GM21737 (cell line): ENCODE data around the gene HOXC9.

Source experiments
- ATAC-seq: cut with Tn5 transposase; IDR thresholded peaks from one replicate; pipeline ENCODE4 v1.9.1; 2021; ENCODE audit warnings: mild to moderate bottlenecking, moderate library complexity; ENCODE audit not compliant: unreplicated experiment

HOXC9 gene

GRCh38 chr12:53975479-53976152 is 24.3 kb upstream of the HOXC9 start:
- ATAC-seq: no peak

DNA sequence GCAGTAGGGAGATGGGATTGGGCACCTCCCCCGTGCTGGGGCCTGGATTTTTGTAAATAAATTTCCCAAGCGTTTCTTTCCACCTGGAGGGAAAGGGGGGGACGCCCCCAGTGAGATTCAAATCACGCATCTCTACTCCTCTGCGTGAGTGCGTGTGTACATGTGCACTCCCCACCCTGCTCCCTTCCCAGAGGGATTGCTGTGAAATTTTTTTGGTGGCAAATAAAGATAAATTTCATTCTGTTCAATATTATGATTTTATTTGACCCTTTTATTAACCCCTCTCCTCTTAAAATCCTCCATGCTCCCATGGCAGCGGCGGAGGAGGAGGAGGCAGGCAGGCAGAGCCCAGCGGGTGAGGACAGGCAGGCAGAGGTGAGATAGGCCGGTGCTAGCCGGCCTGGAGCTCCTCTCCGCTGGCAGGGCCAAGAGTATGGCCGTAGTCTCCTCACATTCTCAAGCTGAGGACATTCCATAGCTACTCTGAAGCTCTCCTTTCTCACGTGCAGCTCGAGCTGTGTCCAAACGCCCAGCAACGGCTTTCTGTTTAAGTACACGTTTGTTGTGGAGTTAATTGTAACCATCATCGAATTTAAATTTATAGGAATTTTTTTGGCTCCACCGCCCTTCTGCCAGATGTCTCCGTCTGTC is 23.7 kb upstream of the HOXC9 start:
- ATAC-seq: no peak

DNA sequence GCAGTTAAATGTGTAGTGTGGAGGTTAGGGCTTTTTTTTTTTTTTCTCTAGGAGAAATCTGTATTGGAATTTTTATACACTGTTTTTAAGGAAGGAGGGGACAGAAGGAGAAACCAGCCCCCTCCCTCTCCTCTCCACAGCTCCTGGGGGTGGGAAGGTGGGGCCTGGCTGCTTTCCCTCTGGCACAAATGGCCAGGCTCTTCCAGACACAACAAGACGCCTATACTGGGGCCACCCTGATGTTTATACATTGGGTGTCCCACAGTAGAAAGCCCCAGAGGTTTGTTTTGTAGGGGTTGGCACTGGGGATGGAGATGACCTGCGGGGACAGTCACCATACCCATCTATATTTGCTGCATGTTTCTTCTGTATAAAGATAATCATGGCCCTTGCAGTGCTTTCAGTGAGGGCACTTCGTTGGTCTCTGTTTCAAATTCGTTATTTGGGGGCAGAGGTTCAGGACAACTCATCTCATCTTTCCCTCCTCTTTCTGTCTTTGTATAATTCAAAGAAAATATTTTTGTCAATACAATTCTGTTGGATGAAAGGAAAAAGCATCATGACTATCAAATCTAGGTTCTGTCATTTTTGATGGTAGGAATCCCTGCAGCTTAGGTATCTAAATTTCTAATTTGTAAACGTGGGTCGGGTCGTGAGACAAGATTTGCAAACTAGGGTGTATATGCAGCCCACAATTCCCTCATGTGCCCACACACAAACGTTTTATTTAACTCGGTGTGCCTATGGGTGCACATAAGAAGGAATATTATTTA is 23.0 kb upstream of the HOXC9 start:
- ATAC-seq: no peak

GRCh38 chr12:53977596-53978445 is 22.1 kb upstream of the HOXC9 start:
- no peak for ATAC-seq

DNA sequence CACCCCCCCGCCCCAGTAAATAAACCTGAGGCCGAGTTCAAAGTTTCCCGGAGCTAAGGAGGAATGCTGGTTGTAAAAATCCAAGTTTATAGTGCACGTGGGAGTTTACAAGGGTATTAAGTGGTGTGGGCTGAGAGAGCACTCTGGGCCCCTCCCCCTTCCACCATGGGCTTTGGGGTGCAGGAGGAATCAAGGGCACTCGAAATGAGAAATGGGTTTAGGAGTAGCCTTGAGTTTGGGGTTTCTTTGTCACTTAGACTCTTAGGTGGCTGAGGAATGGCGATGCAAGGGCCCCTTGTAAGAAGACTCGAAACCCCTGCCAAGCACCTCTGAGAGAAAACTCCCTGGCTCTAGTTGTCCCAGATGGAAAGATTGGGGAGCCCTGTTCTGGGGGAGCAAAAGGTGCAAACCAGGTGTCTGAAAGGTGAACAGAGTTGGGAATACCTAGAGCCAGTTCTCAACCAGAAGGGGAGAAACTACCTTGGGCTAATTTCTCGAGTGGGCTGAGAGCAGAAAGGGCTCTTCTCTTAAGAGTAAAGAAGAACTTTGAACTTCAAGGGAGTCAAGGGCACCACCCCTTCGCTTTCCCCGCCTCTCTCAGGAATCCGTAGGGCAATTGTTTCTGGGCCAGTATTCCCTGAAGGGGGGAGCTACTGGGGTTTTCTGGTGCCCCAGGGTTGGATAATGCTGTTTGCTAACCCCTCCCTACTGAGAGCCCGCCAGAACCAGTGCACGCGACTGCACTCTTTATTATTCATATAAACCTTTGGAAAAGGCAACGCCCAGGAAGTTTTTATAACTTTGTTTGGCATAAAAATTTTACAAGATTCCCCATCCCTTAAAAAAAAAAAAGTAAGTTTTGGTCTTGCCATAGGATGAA is 21.2 kb upstream of the HOXC9 start:
- no peak for ATAC-seq

DNA sequence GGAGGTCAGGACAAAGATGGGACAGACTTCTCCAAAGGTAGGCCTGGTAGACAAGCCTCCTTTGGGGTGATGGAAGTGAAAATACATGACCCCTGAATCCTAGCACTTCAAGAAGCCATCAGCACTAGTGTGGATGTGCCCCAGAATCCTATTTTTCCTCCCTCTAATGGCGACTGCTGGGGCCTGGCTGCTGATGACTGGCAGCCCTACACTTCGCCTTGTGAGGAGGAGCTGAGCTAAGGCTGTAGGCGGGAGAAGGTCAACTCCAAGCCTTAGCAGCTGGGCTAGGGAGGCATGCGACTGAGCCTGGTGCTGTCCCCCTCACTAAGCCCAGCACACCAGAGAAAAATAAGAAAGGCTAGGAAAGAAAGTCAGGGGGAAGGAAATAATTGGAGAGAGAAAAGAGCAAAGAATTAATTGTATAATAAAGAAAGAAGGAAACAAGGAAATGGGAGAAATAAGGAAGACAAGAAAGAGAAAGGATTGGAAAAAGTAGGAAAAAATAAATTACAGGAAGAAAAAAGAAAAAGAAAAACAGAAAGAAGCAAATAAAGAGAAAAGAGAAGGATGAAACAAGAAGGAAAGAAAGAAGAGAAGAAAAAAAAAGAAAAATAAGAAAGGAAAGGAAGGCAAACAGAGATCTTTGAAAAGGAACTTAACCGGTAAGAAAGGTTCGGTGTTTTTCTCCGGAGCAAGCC is 19.7 kb upstream of the HOXC9 start:
- no peak for ATAC-seq

GRCh38 chr12:53980802-53981496 is 19.0 kb upstream of the HOXC9 start:
- ATAC-seq: no peak

DNA sequence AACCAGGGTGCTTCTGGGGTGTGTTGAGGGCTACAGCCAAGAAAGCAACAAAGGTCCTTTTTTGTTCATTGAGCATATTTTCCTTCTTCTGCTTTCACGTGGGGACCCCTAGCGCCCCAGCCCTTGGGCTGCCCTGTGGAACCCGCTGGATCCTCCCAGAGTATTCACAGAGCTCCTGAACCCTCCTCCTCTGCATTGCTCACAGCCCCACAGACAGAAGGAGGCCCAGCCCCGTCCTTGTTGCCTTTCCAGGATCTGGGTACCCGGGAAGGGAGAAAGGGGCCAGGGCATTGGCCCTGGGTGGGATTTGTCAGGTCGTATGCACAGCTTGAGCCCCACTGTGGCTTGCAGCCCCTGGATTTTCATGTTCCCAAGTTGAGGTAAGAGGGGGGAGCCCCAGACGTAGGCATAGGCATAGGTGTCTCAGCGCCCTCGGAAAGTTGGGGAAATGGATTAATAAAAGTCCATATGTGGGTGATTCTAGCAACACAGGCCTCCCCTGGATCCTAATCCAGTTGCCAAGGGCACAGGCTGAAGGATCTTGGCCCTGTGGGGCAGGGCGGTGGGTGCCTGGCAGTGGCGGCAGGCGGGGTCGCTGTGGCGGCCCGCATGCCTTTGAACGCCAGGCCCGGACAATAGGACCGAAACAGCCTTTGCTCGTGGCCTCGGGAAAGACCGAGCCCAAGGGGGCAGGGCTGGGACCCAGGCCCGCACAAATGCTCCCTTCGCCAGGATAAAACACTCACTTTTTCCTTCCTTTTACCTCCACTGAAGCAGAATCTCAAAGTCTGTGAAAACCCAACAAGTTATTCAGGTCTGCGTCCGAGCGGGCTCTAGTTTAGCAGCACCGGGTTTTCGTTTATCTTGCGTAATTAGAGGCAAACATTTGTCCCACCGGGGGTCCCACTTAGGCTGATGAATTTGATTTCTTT is 18.1 kb upstream of the HOXC9 start:
- ATAC-seq: no peak

GRCh38 chr12:53982648-53983567 is 17.1 kb upstream of the HOXC9 start:
- ATAC-seq: no peak

GRCh38 chr12:53983568-53983949 is 16.4 kb upstream of the HOXC9 start:
- ATAC-seq: no peak

GRCh38 chr12:53983950-53984572 is 15.9 kb upstream of the HOXC9 start:
- ATAC-seq: no peak

- ATAC-seq: no peak
Measured at GRCh38 chr12:53984901-53985691, 14.9 kb upstream of the HOXC9 start, which contains the start of gene HOXC10. HOXC10 (plus strand) TSS chr12:53985146; CDS start chr12:53985260, 114 bp downstream.

DNA sequence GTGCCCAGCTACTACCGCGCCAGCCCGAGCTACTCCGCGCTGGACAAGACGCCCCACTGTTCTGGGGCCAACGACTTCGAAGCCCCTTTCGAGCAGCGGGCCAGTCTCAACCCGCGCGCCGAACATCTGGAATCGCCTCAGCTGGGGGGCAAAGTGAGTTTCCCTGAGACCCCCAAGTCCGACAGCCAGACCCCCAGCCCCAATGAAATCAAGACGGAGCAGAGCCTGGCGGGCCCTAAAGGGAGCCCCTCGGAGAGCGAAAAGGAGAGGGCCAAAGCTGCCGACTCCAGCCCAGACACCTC is 14.3 kb upstream of the HOXC9 start:
- no peak for ATAC-seq

DNA sequence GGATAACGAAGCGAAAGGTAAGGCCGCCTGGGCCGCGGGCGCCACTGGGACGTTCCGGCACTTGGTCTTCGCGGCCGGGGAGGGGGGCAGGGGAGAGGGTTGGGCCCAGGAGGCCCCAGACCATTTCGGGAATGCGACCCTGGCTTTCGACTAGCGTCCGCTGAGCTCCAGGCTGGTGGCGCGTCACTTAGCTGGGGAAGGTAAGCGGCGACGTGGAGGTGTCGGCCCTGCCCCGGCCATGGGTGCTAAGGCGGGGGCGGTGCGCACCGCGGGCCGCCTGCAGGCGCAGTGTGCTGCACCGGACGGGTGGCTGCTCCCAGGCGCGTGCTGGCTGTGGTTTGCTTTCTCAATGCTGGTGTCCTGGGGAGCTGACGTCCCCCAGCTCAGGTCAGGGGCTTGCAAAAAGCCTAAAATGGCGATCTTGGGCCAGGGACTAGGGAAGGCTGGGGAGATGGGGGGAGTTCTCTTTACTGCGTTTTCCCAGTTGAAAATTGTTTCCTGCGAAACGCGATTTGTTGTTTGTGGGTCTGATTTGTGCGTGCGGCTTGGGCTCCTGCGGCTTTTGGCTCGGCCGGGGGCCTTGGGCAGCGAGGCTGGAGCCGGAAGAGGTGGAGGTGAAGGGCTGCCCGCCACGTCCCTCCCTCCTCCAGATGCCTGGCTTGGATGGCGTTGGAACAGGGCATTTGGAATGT is 13.8 kb upstream of the HOXC9 start:
- ATAC-seq: no peak
